Measurements from ENCODE around the gene ROR2. TPM values are rescaled to one million over a fixed set of nuclear protein-coding genes. Genes with fewer than 3 reads are reported as not detected.
A peak's percentile ranks its signal among the peaks of the same experiment; 100 is the strongest.

Gene ROR2
- total RNA-seq, 1 experiment from 2014 or later: not detected

- Histone ChIP-seq H3K79me2 (ENCODE audit: low read length) (no peaks in the 10 kb centered on the region), H3K36me3 (ENCODE audit: low read depth, low read length) (no peaks in the 10 kb centered on the region), H3K4me3 (ENCODE audit: low read length) (no peak overlapping the region), H3K27me3 (ENCODE audit: low read length) (no peaks in the 10 kb centered on the region), H3K9ac (ENCODE audit: low read length) (no peak overlapping the region), H3K9me3 (ENCODE audit: low read length) (no peaks in the 10 kb centered on the region), H3F3A (ENCODE audit: low read length, unreplicated experiment) (no peaks in the 10 kb centered on the region), H3K4me1 (ENCODE audit: insufficient read depth, low read length) (no peaks in the 10 kb centered on the region), H3K27ac (ENCODE audit: low read length) (no peak overlapping the region), H2AFZ (ENCODE audit: low read length) (no peak overlapping the region), H4K20me1 (ENCODE audit: low read length) (no peaks in the 10 kb centered on the region), H3K4me2 (ENCODE audit: low read length) (no peak overlapping the region), H3K9me2 (replicated peaks; ENCODE audit: low read length) (no peaks in the 10 kb centered on the region)
- no peak for ATAC-seq
- intact Hi-C loops (cut with micrococcal nuclease): no loop called here
- ChIA-PET CTCF (no interaction called here), POLR2A (ENCODE audit: unreplicated experiment) (no interaction called here)
- TF ChIP-seq EZH2phosphoT487 (IDR thresholded peaks at IDR 0.05; ENCODE audit: borderline replicate concordance, low read length) (no peak), EZH2 (IDR thresholded peaks at IDR 0.05; ENCODE audit: low read length, unreplicated experiment) (no peak)
- TF ChIP-seq, protein P1, sequence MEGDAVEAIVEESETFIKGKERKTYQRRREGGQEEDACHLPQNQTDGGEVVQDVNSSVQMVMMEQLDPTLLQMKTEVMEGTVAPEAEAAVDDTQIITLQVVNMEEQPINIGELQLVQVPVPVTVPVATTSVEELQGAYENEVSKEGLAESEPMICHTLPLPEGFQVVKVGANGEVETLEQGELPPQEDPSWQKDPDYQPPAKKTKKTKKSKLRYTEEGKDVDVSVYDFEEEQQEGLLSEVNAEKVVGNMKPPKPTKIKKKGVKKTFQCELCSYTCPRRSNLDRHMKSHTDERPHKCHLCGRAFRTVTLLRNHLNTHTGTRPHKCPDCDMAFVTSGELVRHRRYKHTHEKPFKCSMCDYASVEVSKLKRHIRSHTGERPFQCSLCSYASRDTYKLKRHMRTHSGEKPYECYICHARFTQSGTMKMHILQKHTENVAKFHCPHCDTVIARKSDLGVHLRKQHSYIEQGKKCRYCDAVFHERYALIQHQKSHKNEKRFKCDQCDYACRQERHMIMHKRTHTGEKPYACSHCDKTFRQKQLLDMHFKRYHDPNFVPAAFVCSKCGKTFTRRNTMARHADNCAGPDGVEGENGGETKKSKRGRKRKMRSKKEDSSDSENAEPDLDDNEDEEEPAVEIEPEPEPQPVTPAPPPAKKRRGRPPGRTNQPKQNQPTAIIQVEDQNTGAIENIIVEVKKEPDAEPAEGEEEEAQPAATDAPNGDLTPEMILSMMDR (conservative IDR thresholded peaks at IDR 0.05; ENCODE audit: low read depth, low read length): no peak
- DNase-seq: no peak
- no TSS peak for BruUV-seq (replicated peaks)
Observed at GRCh38 chr9:91516777-91517176, 433.3 kb downstream of the ROR2 start.

- no peaks in the 10 kb centered on the region for H3K36me3 ChIP-seq (ENCODE audit: low read depth, low read length)
- no TSS peak for BruUV-seq (replicated peaks)
- no peaks in the 10 kb centered on the region for H3K9me2 ChIP-seq (replicated peaks; ENCODE audit: low read length)
- intact Hi-C loops (cut with micrococcal nuclease): no loop called here
- no peak overlapping the region for H3K9ac ChIP-seq (ENCODE audit: low read length)
- DNase-seq (no peak), ATAC-seq (no peak)
- no peak overlapping the region for H3K27ac ChIP-seq (ENCODE audit: low read length)
- no peak overlapping the region for H3K4me3 ChIP-seq (ENCODE audit: low read length)
- no peaks in the 10 kb centered on the region for H3K79me2 ChIP-seq (ENCODE audit: low read length)
- TF ChIP-seq, protein P1 (conservative IDR thresholded peaks at IDR 0.05; ENCODE audit: low read depth, low read length): no peak
- TF ChIP-seq EZH2phosphoT487 (IDR thresholded peaks at IDR 0.05; ENCODE audit: borderline replicate concordance, low read length) (no peak), EZH2 (IDR thresholded peaks at IDR 0.05; ENCODE audit: low read length, unreplicated experiment) (no peak)
- POLR2A ChIA-PET (ENCODE audit: unreplicated experiment): no interaction called here
- H3F3A ChIP-seq (ENCODE audit: low read length, unreplicated experiment): no peaks in the 10 kb centered on the region
- no peaks in the 10 kb centered on the region for H4K20me1 ChIP-seq (ENCODE audit: low read length)
- CTCF ChIA-PET: no interaction called here
- no peaks in the 10 kb centered on the region for H3K9me3 ChIP-seq (ENCODE audit: low read length)
- no peaks in the 10 kb centered on the region for H3K27me3 ChIP-seq (ENCODE audit: low read length)
- no peak overlapping the region for H3K4me2 ChIP-seq (ENCODE audit: low read length)
- no peaks in the 10 kb centered on the region for H3K4me1 ChIP-seq (ENCODE audit: insufficient read depth, low read length)
- H2AFZ ChIP-seq (ENCODE audit: low read length): no peak overlapping the region
Observed at GRCh38 chr9:91516081-91516480, 433.9 kb downstream of the ROR2 start.

GRCh38 chr9:91515074-91515687, 434.8 kb downstream of the ROR2 start:
- H2AFZ ChIP-seq (ENCODE audit: low read length): peak overlapping the region; percentile 34; the same call in 1 of the 2 replicates
- H3F3A ChIP-seq (ENCODE audit: low read length, unreplicated experiment): no peaks in the 10 kb centered on the region
- DNase-seq (peak; percentile 11), ATAC-seq (peak; percentile 48; the same call in 1 of the 2 replicates)
- intact Hi-C loops (cut with micrococcal nuclease): no loop called here
- no TSS peak for BruUV-seq (replicated peaks)
- H3K79me2 ChIP-seq (ENCODE audit: low read length): no peaks in the 10 kb centered on the region
- no peaks in the 10 kb centered on the region for H3K9me2 ChIP-seq (replicated peaks; ENCODE audit: low read length)
- H3K9ac ChIP-seq (ENCODE audit: low read length): no peak overlapping the region
- TF ChIP-seq EZH2 (IDR thresholded peaks at IDR 0.05; ENCODE audit: low read length, unreplicated experiment) (no peak), EZH2phosphoT487 (IDR thresholded peaks at IDR 0.05; ENCODE audit: borderline replicate concordance, low read length) (no peak)
- TF ChIP-seq, protein P1 (conservative IDR thresholded peaks at IDR 0.05; ENCODE audit: low read depth, low read length): no peak
- H3K4me1 ChIP-seq (ENCODE audit: insufficient read depth, low read length): no peaks in the 10 kb centered on the region
- H3K9me3 ChIP-seq (ENCODE audit: low read length): no peaks in the 10 kb centered on the region
- no peaks in the 10 kb centered on the region for H3K27me3 ChIP-seq (ENCODE audit: low read length)
- peak overlapping the region; percentile 37 for H3K4me2 ChIP-seq (ENCODE audit: low read length)
- ChIA-PET CTCF (interaction anchor here (0.6 kb wide), 1 partner anchor 1373 kb away, joined by 11 read pairs; no protein-coding TSS in a partner anchor), POLR2A (ENCODE audit: unreplicated experiment) (no interaction called here)
- no peak overlapping the region for H3K27ac ChIP-seq (ENCODE audit: low read length)
- no peak overlapping the region for H3K4me3 ChIP-seq (ENCODE audit: low read length)
- no peaks in the 10 kb centered on the region for H4K20me1 ChIP-seq (ENCODE audit: low read length)
- no peaks in the 10 kb centered on the region for H3K36me3 ChIP-seq (ENCODE audit: low read depth, low read length)

Data from PC-3 (cell line).